ENCODE results near the gene KRTAP5-1. TPM values are rescaled to one million over a fixed set of nuclear protein-coding genes. Genes with fewer than 3 reads are reported as not detected.

Gene KRTAP5-1
- total RNA-seq, 4 donors from 2014 or later, result not detected

GRCh38 chr11:1561955-1562354 lies 23.1 kb downstream of the KRTAP5-1 start:
- TF ChIP-seq CTCF (IDR thresholded peaks at IDR 0.05; ENCODE audit: low read depth), result no peak

GRCh38 chr11:1561266-1561665 lies 23.8 kb downstream of the KRTAP5-1 start:
- TF ChIP-seq CTCF (IDR thresholded peaks at IDR 0.05; ENCODE audit: low read depth), result no peak

- TF ChIP-seq CTCF (IDR thresholded peaks at IDR 0.05; ENCODE audit: low read depth), result no peak
Observed at GRCh38 chr11:1560649-1561251, 24.3 kb downstream of the KRTAP5-1 start.

GRCh38 chr11:1560002-1560648 lies 25.0 kb downstream of the KRTAP5-1 start:
- TF ChIP-seq CTCF (IDR thresholded peaks at IDR 0.05; ENCODE audit: low read depth), result no peak

GRCh38 chr11:1559111-1559951 lies 25.8 kb downstream of the KRTAP5-1 start:
- no peak for TF ChIP-seq CTCF (IDR thresholded peaks at IDR 0.05; ENCODE audit: low read depth)

GRCh38 chr11:1558775-1559110 lies 26.3 kb downstream of the KRTAP5-1 start:
- TF ChIP-seq CTCF (IDR thresholded peaks at IDR 0.05; ENCODE audit: low read depth), result no peak

Measured in subcutaneous adipose tissue (tissue), 4 donors.